Measurements from ENCODE around the gene SCO2.

Gene SCO2

GRCh38 chr22:50503475-50504145 lies 21.8 kb downstream of the SCO2 start:
- in situ Hi-C loops (cut with MboI; ENCODE audit: low sequenced_read_pairs) = no loop called here

GRCh38 chr22:50502628-50503474 lies 22.5 kb downstream of the SCO2 start:
- in situ Hi-C loops (cut with MboI; ENCODE audit: low sequenced_read_pairs) = no loop called here

GRCh38 chr22:50502096-50502495 lies 23.3 kb downstream of the SCO2 start:
- in situ Hi-C loops (cut with MboI; ENCODE audit: low sequenced_read_pairs) = no loop called here

GRCh38 chr22:50500452-50500851 lies 24.9 kb downstream of the SCO2 start:
- in situ Hi-C loops (cut with MboI; ENCODE audit: low sequenced_read_pairs) = no loop called here

- in situ Hi-C loops (cut with MboI; ENCODE audit: low sequenced_read_pairs) = loop anchor here (10.0 kb wide), 1 partner anchor 244 kb away; the partner anchor contains the start of gene HDAC10
Observed at GRCh38 chr22:50498322-50498890, 27.0 kb downstream of the SCO2 start.

GRCh38 chr22:50497093-50497492 lies 28.3 kb downstream of the SCO2 start:
- in situ Hi-C loops (cut with MboI; ENCODE audit: low sequenced_read_pairs) = loop anchor here (10.0 kb wide), 1 partner anchor 242 kb away; the partner anchor contains the start of gene HDAC10

GRCh38 chr22:50490531-50491308 lies 34.7 kb downstream of the SCO2 start:
- in situ Hi-C loops (cut with MboI; ENCODE audit: low sequenced_read_pairs) = loop anchor here (10.0 kb wide), 1 partner anchor 236 kb away; the partner anchor contains the start of gene HDAC10

- in situ Hi-C loops (cut with MboI; ENCODE audit: low sequenced_read_pairs) = loop anchor here (10.0 kb wide), 1 partner anchor 235 kb away; the partner anchor contains the start of gene HDAC10
Observed at GRCh38 chr22:50489363-50490243, 35.8 kb downstream of the SCO2 start.

GRCh38 chr22:50488886-50489285 lies 36.5 kb downstream of the SCO2 start:
- in situ Hi-C loops (cut with MboI; ENCODE audit: low sequenced_read_pairs) = no loop called here

- in situ Hi-C loops (cut with MboI; ENCODE audit: low sequenced_read_pairs) = no loop called here
Observed at GRCh38 chr22:50488006-50488677, 37.3 kb downstream of the SCO2 start.

GRCh38 chr22:50487290-50488005 lies 38.0 kb downstream of the SCO2 start:
- in situ Hi-C loops (cut with MboI; ENCODE audit: low sequenced_read_pairs) = no loop called here

GRCh38 chr22:50486561-50487289 lies 38.7 kb downstream of the SCO2 start, which contains the start of gene MIOX:
TSS of gene MIOX (plus strand) at chr22:50486859. CDS start at chr22:50486898, 39 bp downstream.
- in situ Hi-C loops (cut with MboI; ENCODE audit: low sequenced_read_pairs) = no loop called here

- in situ Hi-C loops (cut with MboI; ENCODE audit: low sequenced_read_pairs) = no loop called here
Observed at GRCh38 chr22:50485221-50486131, 39.9 kb downstream of the SCO2 start.

GRCh38 chr22:50483977-50484853 lies 41.2 kb downstream of the SCO2 start:
- in situ Hi-C loops (cut with MboI; ENCODE audit: low sequenced_read_pairs) = no loop called here

GRCh38 chr22:50483556-50483955 lies 41.8 kb downstream of the SCO2 start:
- in situ Hi-C loops (cut with MboI; ENCODE audit: low sequenced_read_pairs) = no loop called here

- in situ Hi-C loops (cut with MboI; ENCODE audit: low sequenced_read_pairs) = no loop called here
Observed at GRCh38 chr22:50483106-50483505, 42.3 kb downstream of the SCO2 start.

Measured in HL-60/S4 treated with retinoic acid at 250 ng/mL for 4 days and 3 days (cell line).